DMS114 treated with DMSO at 0.1 percent for 48 hours (cell line): ENCODE data around the gene PDGFRA.

Experiments used
- DNase-seq: peaks from one replicate; lab custom pipeline; 2025; ENCODE audit not compliant: unreplicated experiment; lab: John Stamatoyannopoulos, UW

PDGFRA gene

DNA sequence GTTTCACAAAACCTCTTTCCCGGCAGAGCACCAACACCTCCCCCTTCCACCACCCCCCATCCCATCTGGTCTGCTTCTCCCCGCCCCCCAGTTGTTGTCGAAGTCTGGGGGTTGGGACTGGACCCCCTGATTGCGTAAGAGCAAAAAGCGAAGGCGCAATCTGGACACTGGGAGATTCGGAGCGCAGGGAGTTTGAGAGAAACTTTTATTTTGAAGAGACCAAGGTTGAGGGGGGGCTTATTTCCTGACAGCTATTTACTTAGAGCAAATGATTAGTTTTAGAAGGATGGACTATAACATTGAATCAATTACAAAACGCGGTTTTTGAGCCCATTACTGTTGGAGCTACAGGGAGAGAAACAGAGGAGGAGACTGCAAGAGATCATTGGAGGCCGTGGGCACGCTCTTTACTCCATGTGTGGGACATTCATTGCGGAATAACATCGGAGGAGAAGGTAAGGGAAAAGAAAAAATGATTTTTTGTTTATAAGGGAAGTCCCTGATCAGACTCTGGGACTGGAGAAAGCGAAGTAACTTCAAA, at the start of gene PDGFRA:
TSS of gene PDGFRA (plus strand) at position 333 of the 541 bp plus-strand sequence. CDS start 29,476 bp downstream, outside the sequence.
- DNase-seq: no peak

DNA sequence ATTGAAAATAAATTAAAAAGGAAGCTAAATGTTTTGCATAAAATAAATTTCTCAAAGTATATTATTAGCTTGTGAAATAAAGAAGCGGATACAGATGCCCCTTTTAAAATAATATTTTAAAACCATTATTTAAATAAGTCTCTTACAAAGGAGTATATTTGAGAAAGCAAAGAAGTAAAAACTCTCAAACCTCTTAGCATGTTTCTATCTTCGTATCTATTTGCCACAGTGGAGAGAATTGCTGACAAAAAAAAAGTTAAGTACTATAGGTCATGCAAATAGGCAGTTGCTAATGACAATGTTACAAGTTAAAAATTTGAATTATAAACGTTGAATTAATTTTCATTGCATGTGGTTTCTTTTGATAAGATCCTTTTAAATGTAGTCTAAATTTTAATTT, 44.5 kb upstream of the PDGFRA start:
- DNase-seq: no peak

DNA sequence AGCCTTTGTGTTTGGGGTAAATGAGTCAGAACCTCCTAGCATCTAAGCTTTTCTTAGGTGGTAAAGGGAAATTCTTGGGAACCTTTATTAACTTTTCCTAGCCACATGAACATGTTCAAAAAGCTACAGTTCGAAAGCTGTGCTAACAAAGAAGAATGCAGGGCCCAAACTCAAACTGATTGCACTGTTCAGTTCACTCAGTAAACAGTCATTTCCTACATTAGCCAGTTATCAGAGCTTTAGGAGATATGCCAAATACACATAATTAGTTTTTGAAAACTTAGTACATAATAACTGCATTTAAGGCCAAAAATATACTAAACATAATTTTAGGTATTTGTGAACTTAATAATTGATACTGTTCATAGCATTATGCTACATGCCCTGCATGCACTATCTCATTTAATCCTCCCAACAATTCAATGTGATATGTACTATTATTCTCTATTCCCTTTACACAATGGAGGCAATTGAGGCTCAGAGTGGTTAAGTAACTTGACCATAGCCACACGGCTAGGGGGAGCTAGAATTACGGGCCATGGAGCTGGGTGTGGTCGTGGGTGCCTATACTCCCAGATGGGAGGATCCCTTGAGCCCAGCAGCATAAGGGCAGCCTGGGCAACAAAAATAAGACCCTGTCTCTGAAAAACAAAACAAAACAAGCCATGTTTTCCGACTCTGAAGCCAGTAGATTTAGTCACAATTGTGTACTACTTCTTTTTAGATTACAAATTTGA, 43.9 kb upstream of the PDGFRA start:
- no peak for DNase-seq

DNA sequence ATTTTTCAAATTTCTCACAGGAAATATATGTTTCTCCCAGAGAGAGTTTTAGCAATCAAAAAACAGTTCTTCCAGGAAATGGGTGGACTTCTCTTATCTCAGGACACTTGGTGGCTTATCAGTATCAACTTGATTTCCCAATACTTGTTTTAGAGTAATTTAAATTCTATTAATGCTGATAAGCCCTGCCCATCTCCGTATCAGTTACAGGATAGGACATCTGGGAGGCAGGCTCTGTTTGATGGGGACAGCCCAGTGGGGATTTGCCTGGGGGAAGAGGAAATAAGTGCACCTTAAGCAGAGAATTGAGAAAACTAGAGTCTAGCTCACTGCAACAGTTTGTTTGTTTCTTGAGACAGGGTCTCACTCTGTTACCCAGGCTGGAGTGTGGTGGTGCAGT, 43.2 kb upstream of the PDGFRA start:
- DNase-seq: no peak

DNA sequence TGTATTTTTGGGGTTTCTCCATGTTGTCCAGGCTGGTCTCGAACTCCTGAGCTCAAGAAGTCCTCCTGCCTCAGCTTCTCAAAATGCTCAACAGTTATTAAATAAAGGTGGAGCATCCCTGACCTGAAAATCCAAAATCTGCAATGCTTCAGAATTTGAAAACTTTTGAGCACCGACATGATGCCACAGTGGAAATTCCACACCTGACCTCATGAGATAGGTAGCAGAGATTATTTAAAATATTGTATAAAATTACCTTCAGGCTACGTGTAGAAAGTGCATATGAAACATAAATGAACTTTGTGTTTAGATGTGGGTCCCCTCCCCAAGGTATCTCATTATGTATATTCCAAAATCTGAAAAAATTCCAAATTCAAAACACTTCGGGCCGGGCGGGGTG, 42.7 kb upstream of the PDGFRA start:
- no peak for DNase-seq

DNA sequence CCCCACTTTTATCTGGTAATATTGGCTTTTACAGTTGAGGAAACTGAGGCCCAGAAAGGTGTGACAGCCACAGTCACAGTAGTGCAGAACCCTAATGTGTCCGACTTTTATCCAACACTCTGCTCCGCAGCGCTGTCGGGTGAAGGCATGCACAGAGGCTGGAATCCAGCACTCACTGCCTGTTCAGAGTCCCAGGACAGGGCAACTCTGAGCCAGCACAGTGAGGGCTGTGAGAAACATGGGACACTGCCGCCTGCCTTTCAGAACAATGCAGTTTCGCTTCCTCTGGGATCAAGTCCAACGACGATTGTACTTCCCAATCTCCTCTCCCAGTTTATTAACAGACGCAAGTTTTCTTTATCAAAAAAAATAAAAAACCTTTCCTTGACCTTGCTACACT, 41.9 kb upstream of the PDGFRA start:
- no peak for DNase-seq

DNA sequence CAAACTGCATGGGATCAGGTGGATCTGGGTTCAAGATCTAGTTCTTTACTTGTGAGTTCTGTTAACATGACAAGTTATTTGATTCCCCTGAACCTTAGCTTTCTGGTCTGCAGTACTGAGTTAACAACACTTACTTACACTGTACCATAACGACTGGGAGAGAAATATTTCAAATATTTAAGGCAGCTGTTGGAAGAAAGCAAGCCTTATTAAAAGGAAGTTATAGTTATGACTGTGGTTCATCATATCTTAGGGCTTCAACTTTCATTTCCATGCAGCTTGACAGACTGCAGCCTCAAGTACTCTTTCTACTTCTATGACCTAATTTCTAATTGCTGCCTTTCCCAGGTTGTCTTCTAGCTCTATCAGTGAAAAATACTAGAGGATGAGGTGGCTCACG, 40.0 kb upstream of the PDGFRA start:
- DNase-seq: no peak

DNA sequence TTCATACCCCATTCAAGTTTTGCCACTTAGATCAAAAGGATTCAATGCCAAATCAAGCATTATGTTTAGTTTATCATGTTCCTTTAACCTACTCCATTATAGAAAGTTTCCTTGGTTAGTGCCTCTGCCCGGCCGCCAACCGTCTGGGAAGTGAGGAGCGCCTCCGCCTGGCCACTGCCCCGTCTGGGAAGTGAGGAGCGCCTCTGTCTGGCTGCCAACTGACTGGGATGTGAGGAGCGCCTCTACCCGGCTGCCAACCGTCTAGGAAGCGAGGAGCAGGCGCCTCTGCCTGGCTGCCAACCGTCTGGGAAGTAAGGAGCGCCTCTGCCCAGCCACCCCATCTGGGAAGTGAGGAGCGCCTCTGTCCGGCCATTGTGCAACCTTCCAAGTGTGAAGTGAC, 36.3 kb upstream of the PDGFRA start:
- DNase-seq: no peak

DNA sequence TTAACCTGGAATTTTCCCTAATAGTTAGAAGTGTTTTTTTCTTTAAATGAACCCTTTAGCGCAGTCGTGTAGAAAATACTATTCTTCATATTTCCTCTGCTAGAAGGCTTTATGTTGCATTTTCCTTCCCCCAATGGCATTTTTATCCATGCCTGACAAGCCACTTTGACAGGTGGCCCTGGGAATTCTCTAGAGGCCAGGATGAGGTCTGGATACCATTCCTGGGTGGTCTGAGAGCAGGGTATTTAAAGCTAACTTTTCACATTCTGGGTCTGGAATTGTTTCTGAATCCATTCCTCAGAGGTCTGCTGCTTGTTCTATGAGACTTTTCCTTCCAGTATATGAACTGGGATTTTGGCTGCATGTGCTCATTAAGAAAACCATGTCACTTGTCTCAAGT, 31.2 kb upstream of the PDGFRA start:
- no peak for DNase-seq

DNA sequence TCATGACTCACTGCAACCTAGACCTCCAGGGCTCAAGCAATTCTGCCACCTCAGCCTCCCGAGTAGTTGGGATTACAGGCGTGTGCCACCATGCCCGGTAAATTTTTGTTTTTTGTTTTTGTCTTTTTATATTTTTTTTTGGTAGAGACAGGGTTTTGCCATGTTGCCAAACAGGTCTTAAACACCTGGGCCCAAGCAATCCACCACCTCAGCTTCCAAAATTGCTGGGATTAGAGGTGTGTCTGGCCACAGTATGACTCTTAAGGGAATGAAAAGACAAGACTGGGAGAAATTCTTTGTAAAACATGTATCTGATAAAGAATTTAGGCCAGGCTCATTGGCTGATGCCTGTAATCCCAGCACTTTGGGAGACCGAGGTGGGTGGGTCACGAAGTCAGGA, 29.2 kb upstream of the PDGFRA start:
- no peak for DNase-seq

DNA sequence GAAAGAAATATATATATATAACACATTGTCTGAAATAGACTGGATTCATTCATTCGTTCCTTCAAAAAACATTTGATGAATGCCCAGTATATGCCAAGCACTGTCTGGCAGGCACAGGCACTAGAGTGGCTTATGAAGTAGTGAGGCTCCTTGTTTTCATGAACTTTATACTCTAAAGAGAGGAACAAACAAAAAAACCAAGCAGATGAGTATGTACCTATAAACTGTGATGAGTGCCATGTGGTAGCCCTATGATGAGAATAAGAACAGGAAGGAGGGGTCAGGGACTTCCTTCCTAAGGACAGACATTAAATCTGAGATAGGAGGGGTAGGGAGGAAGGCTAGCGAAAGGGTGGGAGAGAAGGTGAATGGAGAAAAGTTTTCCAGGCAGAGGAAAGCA, 19.5 kb upstream of the PDGFRA start:
- DNase-seq: no peak

DNA sequence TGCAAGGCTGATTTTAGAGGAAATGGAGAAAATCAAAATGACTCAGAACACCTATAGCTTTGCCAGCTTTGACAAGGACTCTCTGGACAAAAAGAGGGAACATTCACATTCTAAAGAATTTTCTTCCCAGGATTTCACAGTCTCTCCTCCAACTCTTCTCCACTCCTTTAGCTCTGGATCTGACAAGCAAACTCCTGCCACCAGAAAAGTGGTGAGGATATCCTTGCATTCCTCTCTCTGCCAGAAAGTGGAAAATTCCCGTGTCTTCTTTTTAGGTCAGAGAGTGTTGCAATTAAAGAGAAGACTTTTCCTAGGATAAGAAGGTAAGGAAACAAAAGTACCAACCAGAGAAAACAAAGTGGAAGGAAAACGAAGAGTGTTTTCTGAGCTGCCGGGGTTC, 16.1 kb upstream of the PDGFRA start:
- no peak for DNase-seq

DNA sequence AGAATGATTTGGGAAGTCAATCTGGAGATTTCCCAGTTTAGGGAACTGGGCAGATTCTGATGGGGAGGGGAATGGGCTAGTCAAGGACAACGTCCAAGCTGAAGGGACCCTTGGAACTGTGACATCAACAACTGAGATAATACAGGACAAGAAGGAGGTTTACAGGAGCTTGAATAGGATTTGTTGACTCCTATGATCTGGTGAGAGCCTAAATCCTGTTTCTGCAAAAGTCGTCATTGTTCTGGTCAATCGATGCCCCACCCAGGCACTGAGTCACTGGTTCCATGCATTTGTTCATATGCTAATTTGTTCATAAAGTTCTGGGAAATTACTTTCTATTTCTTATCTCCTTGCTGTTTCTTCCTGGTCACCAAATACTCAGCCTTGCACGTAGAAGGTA, 15.3 kb upstream of the PDGFRA start:
- DNase-seq: no peak

DNA sequence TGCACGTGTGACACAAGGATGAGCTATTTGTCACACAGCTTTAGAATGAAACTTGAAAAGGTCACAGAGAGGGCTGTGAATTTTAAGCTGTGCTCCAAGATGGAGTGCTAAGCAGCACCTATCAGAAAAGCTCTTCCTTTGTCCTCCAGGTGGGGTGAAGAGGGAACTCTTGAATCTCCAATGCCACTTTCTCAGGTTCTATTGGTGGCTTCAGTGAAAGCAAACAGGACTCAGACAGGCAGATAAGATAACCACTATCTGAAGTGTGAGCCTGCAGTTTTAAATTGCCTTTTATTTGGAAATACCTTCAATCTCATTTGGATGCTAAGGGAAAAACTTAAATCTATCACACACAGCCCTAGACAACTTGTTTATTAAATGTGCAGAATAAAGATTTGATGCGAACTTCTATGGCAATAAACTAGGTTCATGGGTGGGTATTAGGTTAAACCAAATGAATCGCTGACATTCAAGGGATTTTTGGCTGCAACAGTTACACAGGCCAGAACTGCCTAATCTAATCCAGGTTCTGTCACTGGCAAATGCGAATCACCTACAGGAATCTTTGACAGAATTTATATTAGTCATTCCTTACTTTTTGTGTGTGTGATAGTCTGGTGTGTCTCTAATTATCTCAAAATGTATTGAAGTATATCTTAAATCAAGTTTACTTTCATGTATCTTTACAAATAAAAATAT, 13.6 kb upstream of the PDGFRA start:
- DNase-seq: no peak

DNA sequence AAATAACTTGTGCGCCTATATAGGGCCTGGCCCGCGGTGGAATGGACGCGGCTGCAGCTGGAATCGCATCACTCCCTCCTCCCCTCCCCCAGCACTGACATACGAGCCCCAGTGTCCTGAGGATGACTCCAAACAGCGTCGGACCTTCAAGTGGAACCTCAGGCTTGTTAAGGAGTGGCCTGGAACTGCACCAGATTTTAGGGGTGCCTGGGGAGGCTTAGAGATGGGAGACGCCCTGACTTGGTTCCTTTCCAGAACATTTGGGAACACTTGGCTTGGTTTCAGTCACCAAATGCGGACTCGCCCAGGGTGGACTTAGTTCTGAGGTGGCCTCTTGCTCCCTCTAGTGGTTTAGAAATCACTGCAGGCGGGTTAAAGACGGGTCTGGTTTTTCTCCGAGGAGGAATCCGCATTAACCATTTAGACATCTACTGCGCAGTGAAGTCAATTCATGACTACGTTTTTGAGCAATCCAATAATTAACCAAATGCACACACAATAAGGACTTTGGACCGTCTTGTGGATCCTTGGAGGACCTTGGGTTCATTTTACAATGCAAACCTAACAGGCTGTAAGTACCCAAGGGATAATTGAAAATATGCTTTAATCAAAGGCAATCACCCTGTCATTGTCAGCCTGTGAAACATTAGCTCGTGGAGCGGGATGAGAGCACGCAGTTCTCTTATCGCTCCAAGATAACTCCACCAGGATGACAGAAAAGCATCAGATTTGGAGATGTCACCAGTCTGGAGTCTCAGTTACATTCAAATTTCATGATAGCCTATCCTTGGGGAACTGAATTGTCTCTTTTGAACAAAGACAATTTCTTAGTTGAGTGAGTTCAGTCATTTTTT, 11.2 kb upstream of the PDGFRA start:
- peak; percentile 64 for DNase-seq

DNA sequence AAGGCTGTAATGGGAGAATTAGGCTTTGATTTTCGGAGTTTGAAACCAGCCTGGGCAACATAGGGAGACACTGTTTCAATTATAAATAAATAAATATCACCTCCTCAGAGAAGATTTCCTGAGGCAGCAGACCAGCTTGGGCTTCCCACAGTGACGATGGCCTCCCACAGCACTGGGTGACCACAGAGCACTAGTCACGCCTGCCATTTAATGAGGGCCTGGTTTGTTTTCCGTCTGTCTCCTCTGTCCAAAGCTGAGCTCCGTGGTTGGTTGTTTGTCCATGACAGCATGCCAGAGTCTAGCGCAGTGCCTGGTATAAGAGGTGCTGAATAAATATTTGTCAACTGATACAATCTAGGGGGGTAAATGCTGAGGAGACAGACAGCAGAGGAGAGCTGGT, 10.4 kb upstream of the PDGFRA start:
- no peak for DNase-seq

DNA sequence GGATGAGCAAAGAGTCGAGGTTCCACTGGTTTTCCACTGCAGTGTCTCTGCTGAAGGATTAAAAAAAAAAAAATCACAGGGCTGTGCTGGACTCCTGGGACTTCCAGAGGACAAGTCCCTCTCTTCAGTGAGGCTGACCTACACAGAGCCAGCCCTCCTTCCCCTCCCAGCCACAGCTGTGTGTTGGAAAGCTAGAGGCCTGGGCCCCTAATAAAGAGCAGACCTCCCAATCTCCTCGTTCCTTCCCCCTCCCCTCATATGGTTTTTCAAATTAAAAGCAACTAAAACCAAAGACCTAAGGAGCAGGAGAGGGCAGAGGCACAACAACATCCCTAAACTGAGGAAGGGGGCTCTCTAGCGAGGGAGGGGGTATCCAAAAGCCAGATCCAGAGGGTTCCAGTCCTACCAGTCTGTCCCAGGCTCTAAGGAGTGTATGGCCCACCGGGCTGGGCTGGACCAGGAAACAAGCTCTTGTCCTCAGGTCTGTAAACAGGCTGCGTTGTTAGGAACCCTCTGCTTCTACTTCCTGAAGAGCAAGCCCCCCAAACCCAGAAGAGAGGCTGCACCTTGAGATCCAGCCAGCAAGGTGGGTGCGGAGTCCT, 4.0 kb upstream of the PDGFRA start:
- no peak for DNase-seq

DNA sequence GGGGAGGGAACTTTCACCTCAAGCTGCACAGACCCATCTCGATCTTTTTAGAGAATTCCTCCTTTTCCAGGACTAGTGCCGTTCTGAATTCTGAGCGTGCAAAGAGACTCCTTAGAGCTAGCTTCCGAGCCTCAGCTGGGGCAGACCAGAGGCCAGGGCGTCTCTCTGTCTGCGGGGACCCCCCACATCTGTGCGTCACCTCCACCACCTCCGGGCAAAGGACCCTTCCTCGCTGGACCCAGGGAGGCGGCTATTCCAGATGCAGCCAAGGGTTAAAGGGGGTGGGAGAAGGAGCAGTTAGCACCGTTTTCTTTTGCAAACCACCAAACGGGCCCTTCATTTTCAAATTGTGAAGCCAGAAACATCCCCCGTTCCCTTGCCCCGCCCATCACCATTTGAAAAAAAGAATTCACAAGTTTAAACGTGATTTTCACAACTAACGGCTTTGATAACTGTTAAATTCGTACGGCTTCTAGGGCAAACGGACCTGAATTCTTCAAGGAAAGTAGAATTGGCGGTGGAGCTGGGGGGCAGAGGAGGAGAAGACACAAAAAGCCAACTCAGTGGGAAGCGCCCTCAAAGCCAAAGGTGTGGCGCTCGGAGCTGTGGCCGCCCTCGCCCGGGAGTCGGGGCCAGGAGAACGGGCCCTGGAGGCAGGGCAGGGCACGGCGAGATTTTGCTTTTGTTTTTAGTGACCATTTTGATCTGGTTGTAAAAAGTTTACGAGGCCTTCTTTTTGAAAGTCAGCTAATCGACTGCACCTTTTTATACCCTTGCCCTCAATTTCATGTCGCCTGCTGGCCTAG, 3.3 kb upstream of the PDGFRA start:
- DNase-seq: no peak

DNA sequence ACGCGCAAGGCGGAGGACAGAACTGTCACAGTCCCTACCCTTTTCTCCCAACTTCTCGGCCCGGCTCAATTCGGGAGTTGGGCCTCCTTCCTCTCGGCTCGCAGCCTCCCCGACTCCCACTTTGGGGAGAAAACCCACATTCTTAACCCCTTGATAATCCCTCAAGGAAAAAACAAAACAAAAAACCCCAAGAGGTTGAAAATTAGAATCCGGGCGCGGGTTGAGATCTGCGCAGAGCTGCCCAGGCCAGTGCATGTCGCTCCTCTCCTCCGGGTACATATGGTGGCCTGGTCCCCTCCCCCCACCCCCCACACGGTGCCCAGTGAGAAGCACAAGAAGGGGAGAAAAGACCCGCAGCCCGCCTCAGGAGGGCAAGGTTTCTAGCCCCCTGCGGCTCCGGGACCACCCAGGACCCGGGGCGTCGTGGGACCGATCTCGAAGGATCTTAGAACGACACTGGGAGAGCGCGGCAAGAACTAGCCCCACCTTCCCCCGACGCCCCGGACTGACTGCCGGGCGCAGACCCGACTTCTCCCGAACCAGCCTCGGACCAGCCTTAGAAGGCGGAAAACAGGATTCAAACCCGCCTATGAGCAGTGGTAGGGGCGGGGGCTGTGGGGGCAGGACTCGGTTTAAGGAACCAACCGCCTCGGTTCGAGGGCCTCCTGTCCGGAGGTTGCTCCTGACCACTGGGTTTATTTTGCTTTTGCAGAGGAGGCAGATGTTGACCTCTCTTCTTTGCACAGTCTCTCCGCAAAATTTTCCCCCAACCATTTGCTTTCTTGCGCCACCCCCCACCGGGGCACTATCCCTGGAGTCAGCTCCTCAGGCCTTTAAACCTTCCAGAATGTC, 2.5 kb upstream of the PDGFRA start:
- DNase-seq: no peak
